ENCODE data around the gene TBX10. TPM values are rescaled to one million over a fixed set of nuclear protein-coding genes. Genes with fewer than 3 reads are reported as not detected.
A peak's percentile ranks its signal among the peaks of the same experiment; 100 is the strongest.

Gene TBX10
- total and polyA plus RNA-seq, 2 of the 8 experiments (the other 6 are each of a cell fraction or from before 2014, with no cell fraction given) = 0.09 TPM; not detected in 1

DNA sequence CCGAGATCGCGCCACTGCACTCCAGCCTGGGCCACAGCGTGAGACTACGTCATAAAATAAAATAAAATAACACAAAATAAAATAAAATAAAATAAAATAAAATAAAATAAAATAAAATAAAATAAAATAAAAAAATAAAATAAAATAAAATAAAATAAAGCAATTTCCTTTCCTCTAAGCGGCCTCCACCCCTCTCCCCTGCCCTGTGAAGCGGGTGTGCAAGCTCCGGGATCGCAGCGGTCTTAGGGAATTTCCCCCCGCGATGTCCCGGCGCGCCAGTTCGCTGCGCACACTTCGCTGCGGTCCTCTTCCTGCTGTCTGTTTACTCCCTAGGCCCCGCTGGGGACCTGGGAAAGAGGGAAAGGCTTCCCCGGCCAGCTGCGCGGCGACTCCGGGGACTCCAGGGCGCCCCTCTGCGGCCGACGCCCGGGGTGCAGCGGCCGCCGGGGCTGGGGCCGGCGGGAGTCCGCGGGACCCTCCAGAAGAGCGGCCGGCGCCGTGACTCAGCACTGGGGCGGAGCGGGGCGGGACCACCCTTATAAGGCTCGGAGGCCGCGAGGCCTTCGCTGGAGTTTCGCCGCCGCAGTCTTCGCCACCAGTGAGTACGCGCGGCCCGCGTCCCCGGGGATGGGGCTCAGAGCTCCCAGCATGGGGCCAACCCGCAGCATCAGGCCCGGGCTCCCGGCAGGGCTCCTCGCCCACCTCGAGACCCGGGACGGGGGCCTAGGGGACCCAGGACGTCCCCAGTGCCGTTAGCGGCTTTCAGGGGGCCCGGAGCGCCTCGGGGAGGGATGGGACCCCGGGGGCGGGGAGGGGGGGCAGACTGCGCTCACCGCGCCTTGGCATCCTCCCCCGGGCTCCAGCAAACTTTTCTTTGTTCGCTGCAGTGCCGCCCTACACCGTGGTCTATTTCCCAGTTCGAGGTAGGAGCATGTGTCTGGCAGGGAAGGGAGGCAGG is 56.0 kb downstream of the TBX10 start, which contains the start of gene GSTP1 (continued):
- no peak for TF ChIP-seq CBX5 (IDR thresholded peaks at IDR 0.05; ENCODE audit: low read depth, low read length)
- TF ChIP-seq SP1 (IDR thresholded peaks at IDR 0.05; ENCODE audit: low read depth, low read length) = no peak
- TF ChIP-seq SAP30 (IDR thresholded peaks at IDR 0.05; ENCODE audit: insufficient read depth, insufficient replicate concordance, low read length) = no peak
- no peak for TF ChIP-seq BCL11A (IDR thresholded peaks at IDR 0.05; ENCODE audit: low read depth in 2 of 2, low read length in 2 of 2)
- peak in 1 of 2 experiments; percentile 81; a peak in 1 of 3 replicates for TF ChIP-seq EP300 (IDR thresholded peaks at IDR 0.05; ENCODE audit: borderline replicate concordance in 1 of 2, low read depth in 2 of 2, low read length in 2 of 2)
- TF ChIP-seq BACH1 (IDR thresholded peaks at IDR 0.05; ENCODE audit: low read length) = peak; percentile 96
- TF ChIP-seq SIN3A (conservative IDR thresholded peaks at IDR 0.05 in 1 of 2, IDR thresholded peaks at IDR 0.05 in 1 of 2; ENCODE audit: low read depth in 1 of 2, low read length in 2 of 2) = peak in 1 of 2 experiments; percentile 18; a peak in 2 of 4 replicates
- no peak for TF ChIP-seq BRCA1 (IDR thresholded peaks at IDR 0.05; ENCODE audit: low read depth, low read length)
- no peak for TF ChIP-seq FOSL1 (IDR thresholded peaks at IDR 0.05; ENCODE audit: insufficient read depth, low read depth, low read length)
- TF ChIP-seq JUN (IDR thresholded peaks at IDR 0.05; ENCODE audit: low read depth, low read length) = no peak
- TF ChIP-seq, protein P1, sequence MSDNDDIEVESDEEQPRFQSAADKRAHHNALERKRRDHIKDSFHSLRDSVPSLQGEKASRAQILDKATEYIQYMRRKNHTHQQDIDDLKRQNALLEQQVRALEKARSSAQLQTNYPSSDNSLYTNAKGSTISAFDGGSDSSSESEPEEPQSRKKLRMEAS (IDR thresholded peaks at IDR 0.05) = 0 out of 2 replicates have a peak, but pooled peaks have one; percentile 8
- TF ChIP-seq CEBPB (IDR thresholded peaks at IDR 0.05; ENCODE audit: low read depth, low read length) = no peak; the same call in 1 of the 2 replicates
- TF ChIP-seq, protein P2, sequence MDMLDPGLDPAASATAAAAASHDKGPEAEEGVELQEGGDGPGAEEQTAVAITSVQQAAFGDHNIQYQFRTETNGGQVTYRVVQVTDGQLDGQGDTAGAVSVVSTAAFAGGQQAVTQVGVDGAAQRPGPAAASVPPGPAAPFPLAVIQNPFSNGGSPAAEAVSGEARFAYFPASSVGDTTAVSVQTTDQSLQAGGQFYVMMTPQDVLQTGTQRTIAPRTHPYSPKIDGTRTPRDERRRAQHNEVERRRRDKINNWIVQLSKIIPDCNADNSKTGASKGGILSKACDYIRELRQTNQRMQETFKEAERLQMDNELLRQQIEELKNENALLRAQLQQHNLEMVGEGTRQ (IDR thresholded peaks at IDR 0.05; ENCODE audit: low read length) = no peak
- TF ChIP-seq RAD21 (IDR thresholded peaks at IDR 0.05 in 1 of 2, conservative IDR thresholded peaks at IDR 0.05 in 1 of 2; ENCODE audit: low read depth in 2 of 2, low read length in 2 of 2) = peak; percentile 30 to 64; a peak in 3 of 4 replicates
- TF ChIP-seq SP4 (IDR thresholded peaks at IDR 0.05; ENCODE audit: low read length) = no peak
- TF ChIP-seq TCF12 (IDR thresholded peaks at IDR 0.05; ENCODE audit: low read depth, low read length) = peak; percentile 88
- TF ChIP-seq CHD1 (IDR thresholded peaks at IDR 0.05; ENCODE audit: low read depth, low read length) = no peak
- no peak for TF ChIP-seq CREB1 (IDR thresholded peaks at IDR 0.05)
- TF ChIP-seq TAF1 (IDR thresholded peaks at IDR 0.05; ENCODE audit: low read depth, low read length) = peak; percentile 89
- TF ChIP-seq SRF (IDR thresholded peaks at IDR 0.05; ENCODE audit: low read depth, low read length) = peak; percentile 87
- peak; percentile 95 for TF ChIP-seq POLR2AphosphoS5 (IDR thresholded peaks at IDR 0.05; ENCODE audit: low read depth, low read length)
